ENCODE data around the gene PKHD1. TPM values are rescaled to one million over a fixed set of nuclear protein-coding genes. Genes with fewer than 3 reads are reported as not detected.

PKHD1 gene
- total and polyA plus RNA-seq, 2 of the 13 experiments (the other 11 are each of a cell fraction or from before 2014, with no cell fraction given), result 0.01 to 0.13 TPM

GRCh38 chr6:51820555-51820954 lies 266.9 kb downstream of the PKHD1 start:
- Histone ChIP-seq H3K79me2 (ENCODE audit: insufficient read depth, low read length) (no peaks in the 10 kb centered on the region), H3K27ac (ENCODE audit: extremely low read length, insufficient read depth, low read length) (no peak overlapping the region), H3K4me2 (ENCODE audit: low read depth, low read length) (no peak overlapping the region), H3K9me3 (ENCODE audit: low read length) (no peaks in the 10 kb centered on the region), H3K9ac (ENCODE audit: insufficient read depth, low read depth, low read length) (no peak overlapping the region), H3K4me3 (replicated peaks in 1 of 3; ENCODE audit: insufficient read depth in 1 of 3, low read depth in 2 of 3, low read length in 3 of 3) (no peak overlapping the region), H3K4me1 (ENCODE audit: insufficient read depth, low read length) (no peaks in the 10 kb centered on the region), H4K20me1 (ENCODE audit: insufficient read depth, low read length) (no peaks in the 10 kb centered on the region), H3K36me3 (replicated peaks in 1 of 2; ENCODE audit: control insufficient read depth in 1 of 2, insufficient read depth in 2 of 2, low read length in 2 of 2) (no peaks in the 10 kb centered on the region), H2AFZ (ENCODE audit: low read length) (no peak overlapping the region), H3K27me3 (ENCODE audit: control insufficient read depth in 1 of 2, insufficient read depth in 2 of 2, low read length in 2 of 2) (no peaks in the 10 kb centered on the region)
- no peak for ATAC-seq
- BruUV-seq (replicated peaks), result no TSS peak
- ChIA-PET POLR2A (no interaction called here), CTCF (ENCODE audit: low intra/inter-chr PET ratio, low total read pairs) (no interaction called here)
- in situ Hi-C loops (cut with HindIII; ENCODE audit: extremely low pct_ligation_motif_present, low pct_unique_long_range_greater_than_20kb), result no loop called here
- DNase-seq (ENCODE audit: low spot score), result no peak
- no peak for FAIRE-seq
- intact Hi-C loops (cut with micrococcal nuclease; ENCODE audit: unreplicated experiment), result no loop called here
- TF ChIP-seq TRAFD1 (CRISPR knock-in tag; IDR thresholded peaks at IDR 0.05; ENCODE audit: borderline replicate concordance), result no peak
- TF ChIP-seq FOXO4 (CRISPR knock-in tag; conservative IDR thresholded peaks at IDR 0.05), result no peak
- no peak for TF ChIP-seq ATF4 (CRISPR knock-in tag; IDR thresholded peaks at IDR 0.05)
- TF ChIP-seq MAZ (IDR thresholded peaks at IDR 0.05; ENCODE audit: borderline replicate concordance, low read depth, low read length), result no peak
- no peak for TF ChIP-seq MAZ (CRISPR knock-in tag; IDR thresholded peaks at IDR 0.05; ENCODE audit: low read depth)
- TF ChIP-seq ZNF224 (CRISPR knock-in tag; IDR thresholded peaks at IDR 0.05), result no peak
- no peak for TF ChIP-seq TAF1 (CRISPR knock-in tag; IDR thresholded peaks at IDR 0.05)
- TF ChIP-seq RAD51 (IDR thresholded peaks at IDR 0.05; ENCODE audit: borderline replicate concordance), result no peak
- no peak for TF ChIP-seq ZNF646 (CRISPR knock-in tag; IDR thresholded peaks at IDR 0.05)
- TF ChIP-seq ZNF781 (CRISPR knock-in tag; IDR thresholded peaks at IDR 0.05; ENCODE audit: borderline replicate concordance, not compliant biosample characterization), result no peak
- no peak for TF ChIP-seq TBP (CRISPR knock-in tag; IDR thresholded peaks at IDR 0.05)
- no peak for TF ChIP-seq MBNL3 (CRISPR knock-in tag; conservative IDR thresholded peaks at IDR 0.05)

Measured in HepG2 (cell line).